Heart left ventricle (tissue), 13 donors: ENCODE data around the gene LENG9.

Source experiments
- POLR2A ChIP-seq, 2 donors: fragments of 450-650 bp; IDR thresholded peaks; one replicate each; pipeline ENCODE4 v1.6.1; 2017; ENCODE audit warnings: antibody characterized with exemption in 2 of 2, mild to moderate bottlenecking in 2 of 2, moderate library complexity in 2 of 2
- TF ChIP-seq, protein P1 (sequence below), 12 donors: fragments of 200-600 bp; sonication (generic) in 4 of 12; IDR thresholded peaks; one replicate each; pipeline versions ENCODE4 v1.5.0 to v1.8.0; 2018 to 2022; ENCODE audit warnings: antibody characterized with exemption in 12 of 12, mild to moderate bottlenecking in 5 of 12
- donor health status: ischemic (EF 13 %, LVEDD 7.1; RV severe dilation, severe dysfunction).
- donor health status: DM: no; HTN: yes; CAD: no.
- donor health status: DM: no; HTN: no; CAD: no.
- donor health status: ischemic (EF 25% LVEDD 6.9; RV normal size, moderate dysfunction).
- donor health status: ischemic (EF 25% LVEDD 5.7; RV mildly dilated, moderate dysfunction).
- donor health status: ischemic (EF 35%, LVEDD 5.7; RV mildly dilated, moderate dysfunction).
- donor health status: nonischemic (EF 11% LVEDD 7.7; RV severe dilation, severe dysfunction).
- donor health status: DM: yes; HTN: yes; CAD: no.
- donor health status: PGD.
- donor health status: ischemic (EF 29% LVEDD 5.4; RV normal size, mild dysfunction).
- donor health status: nonischemic (EF 23%, LVEDD 6.1; RV moderate dilation, normal function).

DNA sequence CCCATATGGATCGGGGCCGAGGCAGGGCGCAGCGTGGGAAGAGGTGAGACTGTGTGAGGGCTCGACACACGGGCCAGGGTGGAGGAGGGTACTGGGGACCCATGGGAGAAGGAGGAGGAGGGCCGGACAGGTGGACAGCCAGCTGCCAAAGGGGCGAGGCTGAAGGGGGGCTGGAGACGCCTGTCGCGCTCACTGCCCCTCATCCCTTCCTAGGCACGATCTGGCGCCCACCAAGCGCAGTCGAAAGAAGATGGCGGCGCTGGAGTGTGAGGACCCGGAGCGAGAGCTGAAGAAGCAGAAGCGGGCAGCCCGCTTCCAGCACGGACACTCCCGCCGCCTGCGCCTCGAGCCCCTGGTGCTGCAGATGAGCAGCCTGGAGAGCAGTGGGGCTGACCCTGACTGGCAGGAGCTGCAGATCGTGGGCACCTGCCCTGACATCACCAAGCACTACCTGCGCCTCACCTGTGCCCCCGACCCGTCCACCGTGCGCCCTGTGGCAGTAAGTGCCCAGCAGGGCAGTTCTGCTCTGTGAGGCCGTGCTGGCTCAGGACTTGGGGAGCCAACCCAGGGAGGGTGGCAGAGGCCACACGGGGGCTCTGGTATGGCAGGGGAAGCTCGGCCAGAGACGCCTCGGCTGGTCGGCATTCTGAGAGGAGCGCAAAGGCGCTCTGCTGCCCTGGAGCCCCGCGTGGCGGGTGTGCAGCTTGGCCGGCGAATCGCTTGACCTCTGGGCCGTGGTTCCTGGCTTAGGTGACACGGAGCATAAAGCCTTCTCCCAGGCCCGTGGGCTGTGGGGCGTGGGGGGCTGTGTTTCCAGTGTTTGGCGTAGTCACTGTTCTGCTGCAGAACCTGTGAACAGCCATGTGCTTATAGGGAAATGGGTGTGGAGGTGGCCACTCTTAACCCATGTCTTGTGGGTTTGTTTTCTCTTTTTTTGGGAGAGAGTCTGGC, 6.9 kb downstream of the LENG9 start:
- TF ChIP-seq, protein P1, sequence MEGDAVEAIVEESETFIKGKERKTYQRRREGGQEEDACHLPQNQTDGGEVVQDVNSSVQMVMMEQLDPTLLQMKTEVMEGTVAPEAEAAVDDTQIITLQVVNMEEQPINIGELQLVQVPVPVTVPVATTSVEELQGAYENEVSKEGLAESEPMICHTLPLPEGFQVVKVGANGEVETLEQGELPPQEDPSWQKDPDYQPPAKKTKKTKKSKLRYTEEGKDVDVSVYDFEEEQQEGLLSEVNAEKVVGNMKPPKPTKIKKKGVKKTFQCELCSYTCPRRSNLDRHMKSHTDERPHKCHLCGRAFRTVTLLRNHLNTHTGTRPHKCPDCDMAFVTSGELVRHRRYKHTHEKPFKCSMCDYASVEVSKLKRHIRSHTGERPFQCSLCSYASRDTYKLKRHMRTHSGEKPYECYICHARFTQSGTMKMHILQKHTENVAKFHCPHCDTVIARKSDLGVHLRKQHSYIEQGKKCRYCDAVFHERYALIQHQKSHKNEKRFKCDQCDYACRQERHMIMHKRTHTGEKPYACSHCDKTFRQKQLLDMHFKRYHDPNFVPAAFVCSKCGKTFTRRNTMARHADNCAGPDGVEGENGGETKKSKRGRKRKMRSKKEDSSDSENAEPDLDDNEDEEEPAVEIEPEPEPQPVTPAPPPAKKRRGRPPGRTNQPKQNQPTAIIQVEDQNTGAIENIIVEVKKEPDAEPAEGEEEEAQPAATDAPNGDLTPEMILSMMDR (IDR thresholded peaks at IDR 0.05), result no peak
- TF ChIP-seq POLR2A (IDR thresholded peaks at IDR 0.05), result no peak
